ENCODE results near the gene MAP1LC3B2. TPM values are rescaled to one million over a fixed set of nuclear protein-coding genes. Genes with fewer than 3 reads are reported as not detected.

MAP1LC3B2 gene
- total RNA-seq, 1 experiment from 2014 or later: 1.5 TPM

DNA sequence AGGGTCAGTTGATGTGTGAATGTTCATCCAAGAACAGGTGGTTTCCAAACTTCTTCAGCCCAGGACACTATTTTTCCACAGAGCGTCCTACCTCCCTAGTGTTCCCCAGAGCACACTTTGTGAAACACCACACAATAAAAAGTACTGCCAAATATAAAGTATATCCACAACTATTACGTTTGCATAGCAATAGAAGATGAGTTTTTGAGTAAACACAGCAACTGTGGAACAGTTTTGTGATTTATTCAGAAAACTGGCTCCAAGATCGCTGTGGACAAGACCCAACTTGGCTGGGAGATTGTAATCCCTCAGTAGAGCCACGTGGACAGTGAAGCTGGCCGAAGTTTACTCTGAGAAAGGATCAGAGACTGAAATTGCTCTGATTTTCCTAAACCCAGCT is 14.5 kb upstream of the MAP1LC3B2 start:
- Histone ChIP-seq H2BK5ac (ENCODE audit: insufficient read length, low read length) (no peak overlapping the region), H3K4ac (ENCODE audit: low read depth, low read length) (no peak overlapping the region), H4K8ac (replicated peaks; ENCODE audit: insufficient read length, low read depth, low read length) (no peak overlapping the region), H3T11ph (ENCODE audit: low read length) (no peak overlapping the region), H3K23me2 (ENCODE audit: insufficient read length, low read depth, low read length, poor library complexity, severe bottlenecking) (no peaks in the 10 kb centered on the region), H3K14ac (ENCODE audit: insufficient read depth, low read length) (no peak overlapping the region), H3K9me3 (ENCODE audit: control insufficient read depth, low read depth, low read length) (no peaks in the 10 kb centered on the region), H4K20me1 (ENCODE audit: control insufficient read depth, insufficient read depth, insufficient read length) (no peaks in the 10 kb centered on the region), H2BK120ac (ENCODE audit: low read depth, low read length, poor library complexity, severe bottlenecking) (no peak overlapping the region), H4K5ac (ENCODE audit: insufficient read length, low read depth, low read length) (no peak overlapping the region), H2BK12ac (ENCODE audit: insufficient read length, low read depth, low read length) (no peak overlapping the region), H2AFZ (ENCODE audit: low read length) (no peak overlapping the region), H3K9ac (ENCODE audit: extremely low read depth, insufficient read length, low read length) (no peak overlapping the region), H2BK15ac (ENCODE audit: low read depth, low read length) (no peak overlapping the region), H2AK5ac (ENCODE audit: insufficient read length, low read length) (no peak overlapping the region), H2BK20ac (ENCODE audit: low read depth, low read length, poor library complexity, severe bottlenecking) (no peak overlapping the region), H3K4me1 (ENCODE audit: insufficient read depth, low read length) (peaks cover 2% of the 10 kb centered on the region; the same call in 1 of the 2 replicates), H3K27me3 (ENCODE audit: insufficient read depth, low read length) (no peaks in the 10 kb centered on the region), H4K91ac (ENCODE audit: insufficient read length, low read depth, low read length) (no peak overlapping the region), H3K56ac (ENCODE audit: insufficient read length, low read depth, low read length) (no peak overlapping the region), H3K4me2 (ENCODE audit: insufficient read depth, insufficient read length, low read length) (no peak overlapping the region), H3K27ac (ENCODE audit: insufficient read length, low read depth, low read length) (no peak overlapping the region), H3K79me1 (ENCODE audit: insufficient read depth, low read depth, low read length, poor library complexity, severe bottlenecking) (no peaks in the 10 kb centered on the region), H3K18ac (ENCODE audit: insufficient read length, low read depth, low read length) (no peak overlapping the region), H3K79me2 (ENCODE audit: insufficient read depth, low read length) (no peaks in the 10 kb centered on the region), H3K23ac (ENCODE audit: insufficient read length, low read depth, low read length) (no peak overlapping the region)
- no peaks in the 10 kb centered on the region for H3K36me3 Mint-ChIP-seq (ENCODE audit: insufficient read depth in 1 of 3, low read depth in 3 of 3)
- H3K4me1 Mint-ChIP-seq: peaks cover 14 to 24% of the 10 kb centered on the region in 2 experiments
- no peaks in the 10 kb centered on the region for H3K9me3 Mint-ChIP-seq
- H3K27me3 Mint-ChIP-seq (ENCODE audit: low read depth): no peaks in the 10 kb centered on the region
- H3K27ac Mint-ChIP-seq: no peak overlapping the region
- H3K4me3 Mint-ChIP-seq: no peak overlapping the region
- WGBS (ENCODE audit: extremely low coverage, insufficient read length, low lambda C conversion rate): no CpG with 5 or more reads among the region's 5 CpGs
- DNase-seq: no peak
- TF ChIP-seq, protein P1, sequence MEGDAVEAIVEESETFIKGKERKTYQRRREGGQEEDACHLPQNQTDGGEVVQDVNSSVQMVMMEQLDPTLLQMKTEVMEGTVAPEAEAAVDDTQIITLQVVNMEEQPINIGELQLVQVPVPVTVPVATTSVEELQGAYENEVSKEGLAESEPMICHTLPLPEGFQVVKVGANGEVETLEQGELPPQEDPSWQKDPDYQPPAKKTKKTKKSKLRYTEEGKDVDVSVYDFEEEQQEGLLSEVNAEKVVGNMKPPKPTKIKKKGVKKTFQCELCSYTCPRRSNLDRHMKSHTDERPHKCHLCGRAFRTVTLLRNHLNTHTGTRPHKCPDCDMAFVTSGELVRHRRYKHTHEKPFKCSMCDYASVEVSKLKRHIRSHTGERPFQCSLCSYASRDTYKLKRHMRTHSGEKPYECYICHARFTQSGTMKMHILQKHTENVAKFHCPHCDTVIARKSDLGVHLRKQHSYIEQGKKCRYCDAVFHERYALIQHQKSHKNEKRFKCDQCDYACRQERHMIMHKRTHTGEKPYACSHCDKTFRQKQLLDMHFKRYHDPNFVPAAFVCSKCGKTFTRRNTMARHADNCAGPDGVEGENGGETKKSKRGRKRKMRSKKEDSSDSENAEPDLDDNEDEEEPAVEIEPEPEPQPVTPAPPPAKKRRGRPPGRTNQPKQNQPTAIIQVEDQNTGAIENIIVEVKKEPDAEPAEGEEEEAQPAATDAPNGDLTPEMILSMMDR (conservative IDR thresholded peaks at IDR 0.05): no peak
